ENCODE data around the gene TSPAN18.

DNA sequence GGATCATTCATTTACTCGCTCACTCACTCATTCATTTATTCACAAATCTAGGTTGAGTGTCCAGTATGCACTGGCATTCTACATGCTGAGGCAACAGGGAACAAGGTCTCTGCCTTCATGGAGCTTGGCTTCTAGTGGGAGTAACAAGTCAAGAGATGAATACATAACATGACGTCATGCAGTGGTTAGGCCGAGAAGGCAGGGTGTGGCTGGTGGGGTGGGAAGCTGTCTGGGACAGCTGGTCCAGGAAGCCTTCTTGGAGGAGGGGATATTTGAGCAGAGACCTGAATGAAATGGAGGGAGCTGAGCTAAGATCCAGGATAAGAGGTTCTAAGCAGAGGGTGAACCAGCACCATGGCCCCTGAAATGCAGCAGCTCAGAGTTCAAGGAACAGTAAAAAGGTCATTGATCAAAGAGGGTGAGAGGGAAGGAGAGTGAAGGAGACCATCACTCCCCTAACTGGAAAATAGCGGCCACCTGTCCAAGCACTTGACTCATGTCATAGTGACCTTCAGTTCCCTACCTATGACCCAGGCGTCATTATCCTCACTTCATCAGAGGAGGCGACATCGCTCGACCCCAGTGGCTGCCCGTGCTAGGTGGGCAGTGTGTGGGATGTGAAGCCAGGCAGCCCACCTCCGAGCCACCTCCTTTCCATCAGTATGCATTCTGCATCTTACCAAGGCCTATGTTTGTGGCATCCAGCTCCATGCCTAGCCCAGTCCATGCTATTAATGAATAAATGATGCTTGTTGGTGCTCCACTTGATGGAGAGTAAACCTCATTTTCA is 105.0 kb downstream of the TSPAN18 start:
- TF ChIP-seq EZH2 (IDR thresholded peaks at IDR 0.05; ENCODE audit: low read depth, unreplicated experiment) (no peak), POLR2AphosphoS5 (IDR thresholded peaks at IDR 0.05; ENCODE audit: low read depth) (no peak), CREB1 (CRISPR knock-in tag; IDR thresholded peaks at IDR 0.05; ENCODE audit: low read depth) (no peak), NANOG (IDR thresholded peaks at IDR 0.05; ENCODE audit: borderline replicate concordance) (no peak), EZH2phosphoT487 (IDR thresholded peaks at IDR 0.05; ENCODE audit: unreplicated experiment) (no peak), STAT1 (IDR thresholded peaks at IDR 0.05; ENCODE audit: unreplicated experiment) (no peak), ZNF114 (CRISPR knock-in tag; IDR thresholded peaks at IDR 0.05) (no peak), JUNB (IDR thresholded peaks at IDR 0.05; ENCODE audit: unreplicated experiment) (no peak)
- TF ChIP-seq, protein P1, sequence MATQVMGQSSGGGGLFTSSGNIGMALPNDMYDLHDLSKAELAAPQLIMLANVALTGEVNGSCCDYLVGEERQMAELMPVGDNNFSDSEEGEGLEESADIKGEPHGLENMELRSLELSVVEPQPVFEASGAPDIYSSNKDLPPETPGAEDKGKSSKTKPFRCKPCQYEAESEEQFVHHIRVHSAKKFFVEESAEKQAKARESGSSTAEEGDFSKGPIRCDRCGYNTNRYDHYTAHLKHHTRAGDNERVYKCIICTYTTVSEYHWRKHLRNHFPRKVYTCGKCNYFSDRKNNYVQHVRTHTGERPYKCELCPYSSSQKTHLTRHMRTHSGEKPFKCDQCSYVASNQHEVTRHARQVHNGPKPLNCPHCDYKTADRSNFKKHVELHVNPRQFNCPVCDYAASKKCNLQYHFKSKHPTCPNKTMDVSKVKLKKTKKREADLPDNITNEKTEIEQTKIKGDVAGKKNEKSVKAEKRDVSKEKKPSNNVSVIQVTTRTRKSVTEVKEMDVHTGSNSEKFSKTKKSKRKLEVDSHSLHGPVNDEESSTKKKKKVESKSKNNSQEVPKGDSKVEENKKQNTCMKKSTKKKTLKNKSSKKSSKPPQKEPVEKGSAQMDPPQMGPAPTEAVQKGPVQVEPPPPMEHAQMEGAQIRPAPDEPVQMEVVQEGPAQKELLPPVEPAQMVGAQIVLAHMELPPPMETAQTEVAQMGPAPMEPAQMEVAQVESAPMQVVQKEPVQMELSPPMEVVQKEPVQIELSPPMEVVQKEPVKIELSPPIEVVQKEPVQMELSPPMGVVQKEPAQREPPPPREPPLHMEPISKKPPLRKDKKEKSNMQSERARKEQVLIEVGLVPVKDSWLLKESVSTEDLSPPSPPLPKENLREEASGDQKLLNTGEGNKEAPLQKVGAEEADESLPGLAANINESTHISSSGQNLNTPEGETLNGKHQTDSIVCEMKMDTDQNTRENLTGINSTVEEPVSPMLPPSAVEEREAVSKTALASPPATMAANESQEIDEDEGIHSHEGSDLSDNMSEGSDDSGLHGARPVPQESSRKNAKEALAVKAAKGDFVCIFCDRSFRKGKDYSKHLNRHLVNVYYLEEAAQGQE (IDR thresholded peaks at IDR 0.05; ENCODE audit: unreplicated experiment), result no peak
- TF ChIP-seq, protein P2, sequence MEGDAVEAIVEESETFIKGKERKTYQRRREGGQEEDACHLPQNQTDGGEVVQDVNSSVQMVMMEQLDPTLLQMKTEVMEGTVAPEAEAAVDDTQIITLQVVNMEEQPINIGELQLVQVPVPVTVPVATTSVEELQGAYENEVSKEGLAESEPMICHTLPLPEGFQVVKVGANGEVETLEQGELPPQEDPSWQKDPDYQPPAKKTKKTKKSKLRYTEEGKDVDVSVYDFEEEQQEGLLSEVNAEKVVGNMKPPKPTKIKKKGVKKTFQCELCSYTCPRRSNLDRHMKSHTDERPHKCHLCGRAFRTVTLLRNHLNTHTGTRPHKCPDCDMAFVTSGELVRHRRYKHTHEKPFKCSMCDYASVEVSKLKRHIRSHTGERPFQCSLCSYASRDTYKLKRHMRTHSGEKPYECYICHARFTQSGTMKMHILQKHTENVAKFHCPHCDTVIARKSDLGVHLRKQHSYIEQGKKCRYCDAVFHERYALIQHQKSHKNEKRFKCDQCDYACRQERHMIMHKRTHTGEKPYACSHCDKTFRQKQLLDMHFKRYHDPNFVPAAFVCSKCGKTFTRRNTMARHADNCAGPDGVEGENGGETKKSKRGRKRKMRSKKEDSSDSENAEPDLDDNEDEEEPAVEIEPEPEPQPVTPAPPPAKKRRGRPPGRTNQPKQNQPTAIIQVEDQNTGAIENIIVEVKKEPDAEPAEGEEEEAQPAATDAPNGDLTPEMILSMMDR (conservative IDR thresholded peaks at IDR 0.05; ENCODE audit: low read depth in 2 of 2), result no peak
- TF ChIP-seq, protein P3, sequence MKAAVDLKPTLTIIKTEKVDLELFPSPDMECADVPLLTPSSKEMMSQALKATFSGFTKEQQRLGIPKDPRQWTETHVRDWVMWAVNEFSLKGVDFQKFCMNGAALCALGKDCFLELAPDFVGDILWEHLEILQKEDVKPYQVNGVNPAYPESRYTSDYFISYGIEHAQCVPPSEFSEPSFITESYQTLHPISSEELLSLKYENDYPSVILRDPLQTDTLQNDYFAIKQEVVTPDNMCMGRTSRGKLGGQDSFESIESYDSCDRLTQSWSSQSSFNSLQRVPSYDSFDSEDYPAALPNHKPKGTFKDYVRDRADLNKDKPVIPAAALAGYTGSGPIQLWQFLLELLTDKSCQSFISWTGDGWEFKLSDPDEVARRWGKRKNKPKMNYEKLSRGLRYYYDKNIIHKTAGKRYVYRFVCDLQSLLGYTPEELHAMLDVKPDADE (IDR thresholded peaks at IDR 0.05), result no peak

Data from GM23338 (cell line).